HL-60 (cell line): Measurements from ENCODE around the gene KDF1.

Experiments used
- DNase-seq, 2 experiments: peaks; one replicate each; pipeline ENCODE4 v3.0.0-alpha.2; 2010 to 2020; ENCODE audit warnings: low read depth in 1 of 2, low spot score in 1 of 2
- H3K27ac ChIP-seq: fragments of 250-450 bp; sonication (Bioruptor Pico); replicated peaks from 2 replicates; pipeline ENCODE4 v1.5.1; 2020; ENCODE audit warnings: mild to moderate bottlenecking, moderate library complexity
- H3K27me3 ChIP-seq: fragments of 250-450 bp; sonication (Bioruptor Pico); 2 replicates; pipeline ENCODE4 v1.5.1; 2021; ENCODE audit warnings: mild to moderate bottlenecking, moderate library complexity; ENCODE audit not compliant: insufficient read depth, poor library complexity, severe bottlenecking
- H3K4me3 ChIP-seq: replicated peaks from 2 replicates; pipeline ENCODE4 v1.5.1; 2011; ENCODE audit warnings: mild to moderate bottlenecking, control low read depth, low read length; ENCODE audit not compliant: insufficient read depth
- CTCF ChIP-seq: IDR thresholded peaks from one replicate; pipeline ENCODE4 v1.5.1; 2011; ENCODE audit warnings: low read length, control low read depth, inconsistent platforms; ENCODE audit not compliant: insufficient read depth
- GABPA ChIP-seq: IDR thresholded peaks from 2 replicates; pipeline ENCODE4 v1.6.1; 2012; ENCODE audit warnings: low read depth
- POLR2AphosphoS5 ChIP-seq: IDR thresholded peaks from 2 replicates; pipeline ENCODE4 v1.6.1; 2012; ENCODE audit warnings: low read depth
- REST ChIP-seq: IDR thresholded peaks from 2 replicates; pipeline ENCODE4 v1.6.1; 2012; ENCODE audit warnings: low read depth; ENCODE audit not compliant: insufficient replicate concordance
- SPI1 ChIP-seq: IDR thresholded peaks from 2 replicates; pipeline ENCODE4 v1.6.1; 2012; ENCODE audit warnings: low read depth, mild to moderate bottlenecking, borderline replicate concordance

KDF1 gene

GRCh38 chr1:26942656-26943055, 17.6 kb downstream of the KDF1 start:
- Histone ChIP-seq H3K27me3 (no peaks in the 10 kb centered on the region), H3K27ac (no peak overlapping the region), H3K4me3 (no peak overlapping the region)
- no peak for DNase-seq
- TF ChIP-seq POLR2AphosphoS5: no peak
- TF ChIP-seq SPI1: no peak
- no peak for TF ChIP-seq REST
- no peak for TF ChIP-seq CTCF
- no peak for TF ChIP-seq GABPA

GRCh38 chr1:26941311-26941710, 19.0 kb downstream of the KDF1 start:
- H3K4me3 ChIP-seq: no peak overlapping the region
- H3K27me3 ChIP-seq: no peaks in the 10 kb centered on the region
- DNase-seq: no peak
- H3K27ac ChIP-seq: no peak overlapping the region
- TF ChIP-seq GABPA (no peak), SPI1 (no peak), POLR2AphosphoS5 (no peak), REST (no peak), CTCF (no peak)

GRCh38 chr1:26938659-26939025, 21.6 kb downstream of the KDF1 start:
- no peak for DNase-seq
- no peak overlapping the region for H3K27ac ChIP-seq
- H3K27me3 ChIP-seq: no peaks in the 10 kb centered on the region
- TF ChIP-seq REST (no peak), POLR2AphosphoS5 (no peak), CTCF (no peak), SPI1 (no peak)
- H3K4me3 ChIP-seq: no peak overlapping the region
